Loucy (cell line): ENCODE data around the gene FAM219B.

ENCODE experiments used
- H2AFZ ChIP-seq: fragments of 200-600 bp; sonication (generic); 2 replicates; pipeline ENCODE4 v1.6.0; 2016; ENCODE audit warnings: antibody characterized with exemption, mild to moderate bottlenecking, low read length, moderate library complexity
- H3F3A ChIP-seq: fragments of 200-600 bp; 2 replicates; pipeline ENCODE4 v1.6.0; 2016; ENCODE audit warnings: antibody characterized with exemption, low read depth, mild to moderate bottlenecking
- H3K27me3 ChIP-seq: fragments of 200-600 bp; sonication (generic); 2 replicates; pipeline ENCODE4 v1.6.1; 2014; ENCODE audit warnings: low read length, mild to moderate bottlenecking; ENCODE audit not compliant: insufficient read depth, poor library complexity, severe bottlenecking
- H3K36me3 ChIP-seq: fragments of 200-600 bp; sonication (generic); 2 replicates; pipeline ENCODE4 v1.6.1; 2016; ENCODE audit warnings: low read length; ENCODE audit not compliant: insufficient read depth
- H3K4me1 ChIP-seq: fragments of 200-600 bp; sonication (generic); 2 replicates; pipeline ENCODE4 v1.5.1; 2014; ENCODE audit warnings: low read length, mild to moderate bottlenecking; ENCODE audit not compliant: insufficient read depth, poor library complexity, severe bottlenecking
- H3K4me2 ChIP-seq: fragments of 200-600 bp; sonication (generic); 2 replicates; pipeline ENCODE4 v1.6.0; 2014; ENCODE audit warnings: antibody characterized with exemption, low read length, low read depth, mild to moderate bottlenecking; ENCODE audit not compliant: poor library complexity, severe bottlenecking
- H3K4me3 ChIP-seq: fragments of 200-600 bp; sonication (generic); 2 replicates; pipeline ENCODE4 v1.5.1; 2014; ENCODE audit warnings: low read length, mild to moderate bottlenecking, mixed read lengths; ENCODE audit not compliant: poor library complexity, severe bottlenecking
- H3K79me2 ChIP-seq: fragments of 200-600 bp; sonication (generic); 2 replicates; pipeline ENCODE4 v1.6.1; 2014; ENCODE audit warnings: low read length; ENCODE audit not compliant: insufficient read depth
- H3K9ac ChIP-seq: fragments of 200-600 bp; sonication (generic); 2 replicates; pipeline ENCODE4 v1.6.0; 2014; ENCODE audit warnings: mild to moderate bottlenecking, low read depth, low read length, moderate library complexity; ENCODE audit not compliant: poor library complexity, severe bottlenecking
- H3K9me2 ChIP-seq: fragments of 200-600 bp; sonication (generic); replicated peaks from 2 replicates; pipeline ENCODE4 v1.6.1; 2016; ENCODE audit warnings: low read depth, low read length, mixed read lengths
- H3K9me3 ChIP-seq: fragments of 200-600 bp; sonication (generic); 2 replicates; pipeline ENCODE4 v1.6.1; 2014; ENCODE audit warnings: mild to moderate bottlenecking, antibody characterized with exemption, low read length, low read depth; ENCODE audit not compliant: insufficient read depth
- H4K20me1 ChIP-seq: fragments of 200-600 bp; sonication (generic); 2 replicates; pipeline ENCODE4 v1.6.0; 2014; ENCODE audit warnings: antibody characterized with exemption, low read length, mild to moderate bottlenecking; ENCODE audit not compliant: insufficient read depth, poor library complexity, severe bottlenecking
- CTCF ChIP-seq: fragments of 200-600 bp; sonication (generic); conservative IDR thresholded peaks from 2 replicates; pipeline ENCODE4 v1.5.1; 2014; ENCODE audit warnings: mild to moderate bottlenecking, antibody characterized with exemption, low read length
- EZH2phosphoT487 ChIP-seq: fragments of 200-600 bp; IDR thresholded peaks from 2 replicates; pipeline ENCODE4 v1.6.1; 2018; ENCODE audit warnings: antibody characterized with exemption, mild to moderate bottlenecking, moderate library complexity, borderline replicate concordance

FAM219B gene

GRCh38 chr15:74857082-74857655, 49.5 kb downstream of the FAM219B start:
- peaks cover 6% of the 10 kb centered on the region for H4K20me1 ChIP-seq

DNA sequence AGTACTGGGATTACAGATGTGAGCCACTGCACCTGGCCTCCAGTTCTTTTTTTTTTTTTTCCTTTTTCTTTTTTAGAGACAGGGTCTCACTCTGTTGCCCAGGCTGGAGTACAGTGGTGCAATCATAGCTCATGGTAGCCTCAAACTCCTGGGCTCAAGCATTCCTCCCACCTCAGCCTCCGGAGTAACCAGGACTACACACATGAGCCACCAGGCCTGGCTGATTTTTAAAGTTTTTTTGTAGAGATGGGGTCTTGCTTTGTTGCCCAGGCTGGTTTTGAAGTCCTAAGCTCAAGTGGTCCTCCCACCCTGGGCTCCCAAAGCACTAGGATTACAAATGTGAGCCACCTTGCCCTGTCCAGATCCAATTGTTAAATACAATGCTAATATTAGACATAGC, 50.1 kb downstream of the FAM219B start:
- no peaks in the 10 kb centered on the region for H3K9me3 ChIP-seq
- no peaks in the 10 kb centered on the region for H3F3A ChIP-seq
- TF ChIP-seq EZH2phosphoT487 (no peak), CTCF (no peak)
- no peaks in the 10 kb centered on the region for H3K9me2 ChIP-seq
- H3K36me3 ChIP-seq: peaks cover 28% of the 10 kb centered on the region; the same call in 1 of the 2 replicates
- peak overlapping the region; percentile 9 for H3K4me2 ChIP-seq
- H3K27me3 ChIP-seq: no peaks in the 10 kb centered on the region
- H2AFZ ChIP-seq: no peak overlapping the region
- no peak overlapping the region for H3K4me3 ChIP-seq
- peaks cover 18% of the 10 kb centered on the region for H3K4me1 ChIP-seq
- peaks cover 37% of the 10 kb centered on the region for H3K79me2 ChIP-seq
- peaks cover 6% of the 10 kb centered on the region for H4K20me1 ChIP-seq
- H3K9ac ChIP-seq: no peak overlapping the region

More at GRCh38 chr15:74857082-74857655, 49.5 kb downstream of the FAM219B start:
- H3K79me2 ChIP-seq: peaks cover 38% of the 10 kb centered on the region
- no peaks in the 10 kb centered on the region for H3K9me2 ChIP-seq
- no peaks in the 10 kb centered on the region for H3F3A ChIP-seq
- H3K9ac ChIP-seq: no peak overlapping the region
- no peak overlapping the region for H2AFZ ChIP-seq
- peak overlapping the region; percentile 9 for H3K4me2 ChIP-seq
- TF ChIP-seq CTCF (no peak), EZH2phosphoT487 (no peak)
- no peaks in the 10 kb centered on the region for H3K27me3 ChIP-seq
- H3K9me3 ChIP-seq: no peaks in the 10 kb centered on the region
- H3K4me1 ChIP-seq: peaks cover 18% of the 10 kb centered on the region
- H3K4me3 ChIP-seq: no peak overlapping the region
- peaks cover 22% of the 10 kb centered on the region; the same call in 1 of the 2 replicates for H3K36me3 ChIP-seq

DNA sequence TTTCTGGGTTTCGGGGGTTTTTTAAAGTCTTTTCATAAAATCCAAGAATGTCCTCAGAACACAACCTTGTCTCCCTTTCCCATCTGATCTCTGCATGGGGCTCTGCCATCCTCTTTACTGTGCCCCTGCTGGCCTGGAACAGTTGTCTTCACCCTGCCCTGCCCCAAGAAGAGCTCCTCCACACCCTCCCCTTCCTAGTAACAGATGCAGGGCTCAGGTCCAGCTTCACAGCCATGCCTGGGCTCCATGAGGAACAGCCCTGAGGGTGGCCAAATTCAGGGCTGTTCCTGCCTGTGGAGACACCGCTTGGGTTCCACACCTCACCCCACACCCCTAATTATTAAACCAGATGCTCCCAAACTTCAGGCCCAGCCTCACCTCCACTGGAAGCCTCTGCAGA, 50.8 kb downstream of the FAM219B start:
- peaks cover 6% of the 10 kb centered on the region for H4K20me1 ChIP-seq
- no peaks in the 10 kb centered on the region for H3K27me3 ChIP-seq
- H3K36me3 ChIP-seq: peaks cover 35% of the 10 kb centered on the region; the same call in 1 of the 2 replicates
- no peak overlapping the region for H3K4me2 ChIP-seq
- H3K79me2 ChIP-seq: peaks cover 31% of the 10 kb centered on the region
- H3K9ac ChIP-seq: no peak overlapping the region
- no peak overlapping the region for H3K4me3 ChIP-seq
- TF ChIP-seq CTCF: no peak
- TF ChIP-seq EZH2phosphoT487: no peak
- H2AFZ ChIP-seq: no peak overlapping the region
- H3K9me2 ChIP-seq: no peaks in the 10 kb centered on the region
- no peaks in the 10 kb centered on the region for H3F3A ChIP-seq
- H3K9me3 ChIP-seq: no peaks in the 10 kb centered on the region
- peaks cover 18% of the 10 kb centered on the region for H3K4me1 ChIP-seq
